Ectodermal cell (in vitro differentiated cells): ENCODE data around the gene ZNF444.

Source experiments
- H3K27ac ChIP-seq: 2 replicates; pipeline ENCODE4 v1.7.0; 2013; ENCODE audit warnings: mild to moderate bottlenecking, low read depth, low read length; ENCODE audit not compliant: insufficient read depth, poor library complexity, severe bottlenecking
- H3K27me3 ChIP-seq: 2 replicates; pipeline ENCODE4 v1.7.0; 2013; ENCODE audit warnings: mild to moderate bottlenecking, low read length; ENCODE audit not compliant: insufficient read depth, control insufficient read depth, poor library complexity, severe bottlenecking
- H3K36me3 ChIP-seq: one replicate; pipeline ENCODE4 v1.7.0; 2013; ENCODE audit warnings: low read length; ENCODE audit not compliant: control insufficient read depth, insufficient read depth
- H3K4me1 ChIP-seq: one replicate; pipeline ENCODE4 v1.7.0; 2013; ENCODE audit warnings: low read length; ENCODE audit not compliant: control insufficient read depth, insufficient read depth
- H3K4me3 ChIP-seq: 2 replicates; pipeline ENCODE4 v1.7.0; 2013; ENCODE audit warnings: low read depth, low read length, control low read depth; ENCODE audit not compliant: insufficient read depth
- H3K9me3 ChIP-seq: 2 replicates; pipeline ENCODE4 v1.7.0; 2013; ENCODE audit warnings: mild to moderate bottlenecking, low read length, moderate library complexity; ENCODE audit not compliant: control insufficient read depth
- WGBS, 2 experiments: methylation state at CpG; one replicate each; pipeline ENCODE4 v1.1.7; 2013; ENCODE audit warnings: missing lambda C conversion rate in 2 of 2; 5-methylcytosine and 5-hydroxymethylcytosine counted together

ZNF444 gene

GRCh38 chr19:56123266-56123891, 17.7 kb upstream of the ZNF444 start:
- Histone ChIP-seq H3K27ac (no peak overlapping the region), H3K36me3 (no peaks in the 10 kb centered on the region), H3K9me3 (no peaks in the 10 kb centered on the region), H3K27me3 (no peaks in the 10 kb centered on the region), H3K4me3 (no peak overlapping the region), H3K4me1 (peaks cover 14% of the 10 kb centered on the region)
- WGBS, 2 experiments, result 92 to 93% methylated on average over 16 of the region's 16 CpGs

GRCh38 chr19:56124578-56124977, 16.5 kb upstream of the ZNF444 start:
- Histone ChIP-seq H3K4me3 (no peak overlapping the region), H3K27me3 (no peaks in the 10 kb centered on the region), H3K36me3 (no peaks in the 10 kb centered on the region), H3K9me3 (no peaks in the 10 kb centered on the region), H3K27ac (no peak overlapping the region), H3K4me1 (peaks cover 11% of the 10 kb centered on the region)
- WGBS, 2 experiments, result 92 to 95% methylated on average over 4 of the region's 4 CpGs

GRCh38 chr19:56125806-56126590, 15.1 kb upstream of the ZNF444 start:
- no peaks in the 10 kb centered on the region for H3K27me3 ChIP-seq
- H3K9me3 ChIP-seq, result no peaks in the 10 kb centered on the region
- no peak overlapping the region for H3K4me3 ChIP-seq
- H3K27ac ChIP-seq, result no peak overlapping the region
- H3K4me1 ChIP-seq, result peaks cover 5% of the 10 kb centered on the region
- WGBS, 2 experiments, result 72 to 76% methylated on average over 16 of the region's 16 CpGs
- H3K36me3 ChIP-seq, result no peaks in the 10 kb centered on the region

- Histone ChIP-seq H3K27me3 (no peaks in the 10 kb centered on the region), H3K36me3 (no peaks in the 10 kb centered on the region), H3K9me3 (no peaks in the 10 kb centered on the region), H3K27ac (no peak overlapping the region), H3K4me3 (no peak overlapping the region), H3K4me1 (peaks cover 8% of the 10 kb centered on the region)
- WGBS, 2 experiments, result 91 to 92% methylated on average over 19 of the region's 19 CpGs
Measured at GRCh38 chr19:56126983-56127780, 13.9 kb upstream of the ZNF444 start.

GRCh38 chr19:56130006-56130405, 11.1 kb upstream of the ZNF444 start:
- 93 to 95% methylated on average over 7 of the region's 7 CpGs for whole genome bisulfite sequencing, 2 experiments
- Histone ChIP-seq H3K4me3 (no peak overlapping the region), H3K9me3 (no peaks in the 10 kb centered on the region), H3K4me1 (peaks cover 13% of the 10 kb centered on the region), H3K36me3 (no peaks in the 10 kb centered on the region), H3K27ac (no peak overlapping the region), H3K27me3 (no peaks in the 10 kb centered on the region)

GRCh38 chr19:56131651-56132050, 9.4 kb upstream of the ZNF444 start:
- 91% methylated on average over 8 of the region's 8 CpGs for WGBS, 2 experiments
- Histone ChIP-seq H3K4me1 (peaks cover 7% of the 10 kb centered on the region), H3K9me3 (no peaks in the 10 kb centered on the region), H3K27me3 (no peaks in the 10 kb centered on the region), H3K27ac (no peak overlapping the region), H3K4me3 (no peak overlapping the region), H3K36me3 (no peaks in the 10 kb centered on the region)

- Histone ChIP-seq H3K27ac (peak overlapping the region; percentile 67), H3K36me3 (no peaks in the 10 kb centered on the region), H3K27me3 (no peaks in the 10 kb centered on the region), H3K4me3 (no peak overlapping the region), H3K4me1 (peaks cover 7% of the 10 kb centered on the region), H3K9me3 (no peaks in the 10 kb centered on the region)
- 70 to 71% methylated on average over 14 of the region's 14 CpGs for WGBS, 2 experiments
Measured at GRCh38 chr19:56132316-56132822, 8.7 kb upstream of the ZNF444 start.

- Histone ChIP-seq H3K9me3 (no peaks in the 10 kb centered on the region), H3K27me3 (no peaks in the 10 kb centered on the region), H3K4me3 (no peak overlapping the region), H3K4me1 (peaks cover 7% of the 10 kb centered on the region), H3K27ac (no peak overlapping the region), H3K36me3 (no peaks in the 10 kb centered on the region)
- WGBS, 2 experiments, result 91 to 92% methylated on average over 14 of the region's 14 CpGs
Measured at GRCh38 chr19:56133858-56134653, 7.0 kb upstream of the ZNF444 start.

GRCh38 chr19:56134654-56134921, 6.5 kb upstream of the ZNF444 start:
- Histone ChIP-seq H3K36me3 (no peaks in the 10 kb centered on the region), H3K9me3 (no peaks in the 10 kb centered on the region), H3K4me1 (peaks cover 7% of the 10 kb centered on the region), H3K27ac (no peak overlapping the region), H3K4me3 (no peak overlapping the region), H3K27me3 (no peaks in the 10 kb centered on the region)
- WGBS, 2 experiments, result 94 to 95% methylated on average over 5 of the region's 5 CpGs
